Transverse colon (tissue), 4 donors: Measurements from ENCODE around the gene PLCB1. TPM values are rescaled to one million over a fixed set of nuclear protein-coding genes. Genes with fewer than 3 reads are reported as not detected.

Source experiments
- DNase-seq: peaks from one replicate; pipeline ENCODE4 v3.0.0-alpha.2; 2019
- H3K27ac ChIP-seq, 4 donors: fragments of 200-600 bp; sonication (generic); 2 replicates each; pipeline ENCODE4 v1.5.1; 2016 to 2018; ENCODE audit warnings: inconsistent platforms in 4 of 4
- H3K27me3 ChIP-seq: fragments of 200-600 bp; sonication (generic); 2 replicates; pipeline ENCODE4 v1.5.1; 2017; ENCODE audit warnings: inconsistent platforms
- H3K36me3 ChIP-seq, 4 donors: fragments of 200-600 bp; sonication (generic); 2 replicates each; pipeline ENCODE4 v1.5.1; 2017 to 2019; ENCODE audit warnings: inconsistent platforms in 4 of 4
- H3K4me1 ChIP-seq, 4 donors: fragments of 200-600 bp; sonication (generic); 2 replicates each; pipeline ENCODE4 v1.5.1; 2017 to 2020; ENCODE audit warnings: inconsistent platforms in 4 of 4
- H3K4me3 ChIP-seq, 4 donors: fragments of 200-600 bp; sonication (generic); 1 replicate in 1 of 4; 2 replicates in 3 of 4; pipeline versions ENCODE4 v1.5.1 to v1.6.1; 2017 to 2019; ENCODE audit warnings: inconsistent platforms in 4 of 4
- H3K9me3 ChIP-seq, 2 donors: fragments of 200-600 bp; sonication (generic); 2 replicates each; pipeline ENCODE4 v1.5.1; 2017 to 2019; ENCODE audit warnings: inconsistent platforms in 2 of 2
- EP300 ChIP-seq: sonication (generic); formaldehyde crosslinking; IDR thresholded peaks from one replicate; pipeline ENCODE4 v1.6.1; 2017; ENCODE audit warnings: antibody characterized with exemption, low read depth
- POLR2A ChIP-seq: fragments of 450-650 bp; IDR thresholded peaks from one replicate; pipeline ENCODE4 v1.6.1; 2016; ENCODE audit warnings: antibody characterized with exemption, mild to moderate bottlenecking, moderate library complexity
- POLR2AphosphoS5 ChIP-seq, 3 donors: sonication (generic); formaldehyde crosslinking; IDR thresholded peaks; one replicate each; pipeline ENCODE4 v1.6.1; 2016; ENCODE audit warnings: antibody characterized with exemption in 3 of 3
- WGBS, 2 donors: methylation state at CpG; one replicate each; pipeline ENCODE4 v1.1.5; 2018; ENCODE audit warnings: low coverage in 1 of 2; 5-methylcytosine and 5-hydroxymethylcytosine counted together
- in situ Hi-C, 4 donors: fragments of 200-750 bp; cut with MboI; loops; one replicate each; pipeline versions ENCODE4 v1.15.0 to v1.15.1; 2017; ENCODE audit warnings: low sequenced_read_pairs in 3 of 4, low pct_ligation_motif_present in 1 of 4, low pct_unique_long_range_greater_than_20kb in 1 of 4
- intact Hi-C: fragments of 100-400 bp; cut with DNase I; formaldehyde crosslinking; loops from one replicate; pipeline ENCODE4 v1.15.1; 2023; ENCODE audit warnings: low total_unique reads
- total RNA-seq, 4 donors: library from RNA; depleted of rRNA; stranded (reverse); fragments of >200 nt; gene quantifications; one replicate each; pipeline ENCODE4 v1.1.0, GENCODE V29; 2016
- TF ChIP-seq, protein P1 (sequence below), 5 experiments: fragments of 200-600 bp in 3 of 5; fragments of 450-650 bp in 2 of 5; sonication (generic) in 3 of 5; IDR thresholded peaks; 1 replicate in 2 of 5; 2 replicates in 3 of 5; pipeline ENCODE4 v1.5.1; 2016 to 2017; ENCODE audit warnings: antibody characterized with exemption in 5 of 5, inconsistent platforms in 3 of 5, mild to moderate bottlenecking in 2 of 5, moderate library complexity in 1 of 5

The PLCB1 gene
- total RNA-seq, 4 donors from 2014 or later, result 13.1 to 18.6 (median 15.8) TPM

DNA sequence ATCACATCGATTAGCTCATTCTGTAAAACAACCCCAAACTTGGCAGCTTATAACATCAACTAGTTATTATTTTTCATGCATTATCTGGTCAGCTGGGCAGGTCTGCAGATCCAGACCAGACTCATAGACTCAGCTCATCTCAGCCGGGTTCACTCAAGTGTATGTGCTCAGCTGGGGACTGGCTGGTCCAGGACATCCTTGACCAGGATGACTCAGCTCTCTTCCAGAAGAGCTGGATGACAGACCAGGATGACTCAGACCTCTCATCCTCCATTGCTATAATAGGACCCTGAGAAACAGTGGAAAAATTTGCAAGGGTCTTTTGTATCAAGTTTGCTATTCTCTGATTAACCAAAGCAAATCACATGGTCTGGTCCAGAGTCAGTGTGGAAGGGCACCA is 624.3 kb downstream of the PLCB1 start:
- TF ChIP-seq POLR2A, result no peak
- TF ChIP-seq POLR2AphosphoS5 (IDR thresholded peaks at IDR 0.05), result no peak
- TF ChIP-seq, protein P1, sequence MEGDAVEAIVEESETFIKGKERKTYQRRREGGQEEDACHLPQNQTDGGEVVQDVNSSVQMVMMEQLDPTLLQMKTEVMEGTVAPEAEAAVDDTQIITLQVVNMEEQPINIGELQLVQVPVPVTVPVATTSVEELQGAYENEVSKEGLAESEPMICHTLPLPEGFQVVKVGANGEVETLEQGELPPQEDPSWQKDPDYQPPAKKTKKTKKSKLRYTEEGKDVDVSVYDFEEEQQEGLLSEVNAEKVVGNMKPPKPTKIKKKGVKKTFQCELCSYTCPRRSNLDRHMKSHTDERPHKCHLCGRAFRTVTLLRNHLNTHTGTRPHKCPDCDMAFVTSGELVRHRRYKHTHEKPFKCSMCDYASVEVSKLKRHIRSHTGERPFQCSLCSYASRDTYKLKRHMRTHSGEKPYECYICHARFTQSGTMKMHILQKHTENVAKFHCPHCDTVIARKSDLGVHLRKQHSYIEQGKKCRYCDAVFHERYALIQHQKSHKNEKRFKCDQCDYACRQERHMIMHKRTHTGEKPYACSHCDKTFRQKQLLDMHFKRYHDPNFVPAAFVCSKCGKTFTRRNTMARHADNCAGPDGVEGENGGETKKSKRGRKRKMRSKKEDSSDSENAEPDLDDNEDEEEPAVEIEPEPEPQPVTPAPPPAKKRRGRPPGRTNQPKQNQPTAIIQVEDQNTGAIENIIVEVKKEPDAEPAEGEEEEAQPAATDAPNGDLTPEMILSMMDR (IDR thresholded peaks at IDR 0.05), result no peak
- TF ChIP-seq EP300, result no peak
- peaks cover 0 to 7% (median 0%) of the 10 kb centered on the region in 4 donors for H3K4me1 ChIP-seq
- WGBS, 2 donors, result 75 to 85% methylated on average over 1 to 2 of the region's 2 CpGs
- no peak overlapping the region for H3K4me3 ChIP-seq
- in situ Hi-C loops (loop anchor here in 3 of 4 donors (10.0 kb wide), 2 partner anchors 598 to 608 kb away; no protein-coding TSS in a partner anchor), intact Hi-C loops (no loop called here)
- H3K27ac ChIP-seq, result peak overlapping the region in 2 of 4 donors; percentile 2 to 36
- H3K36me3 ChIP-seq, result no peaks in the 10 kb centered on the region
- DNase-seq, result no peak
- no peaks in the 10 kb centered on the region for H3K27me3 ChIP-seq
- no peaks in the 10 kb centered on the region for H3K9me3 ChIP-seq

GRCh38 chr20:8757146-8757545 is 625.1 kb downstream of the PLCB1 start:
- Histone ChIP-seq H3K36me3 (no peaks in the 10 kb centered on the region), H3K27ac (peak overlapping the region in 3 of 4 donors; percentile 2 to 36 (median 20)), H3K27me3 (no peaks in the 10 kb centered on the region), H3K4me1 (peaks cover 0 to 3% (median 0%) of the 10 kb centered on the region in 4 donors), H3K4me3 (no peak overlapping the region), H3K9me3 (no peaks in the 10 kb centered on the region)
- WGBS, 2 donors, result 78 to 80% methylated on average over 4 of the region's 4 CpGs
- in situ Hi-C loops, result loop anchor here in 3 of 4 donors (10.0 kb wide), 2 partner anchors 598 to 608 kb away; no protein-coding TSS in a partner anchor
- no peak for DNase-seq
- intact Hi-C loops, result no loop called here
- TF ChIP-seq, protein P1 (IDR thresholded peaks at IDR 0.05), result no peak
- TF ChIP-seq POLR2A, result no peak

GRCh38 chr20:8764344-8764962 is 632.4 kb downstream of the PLCB1 start:
- TF ChIP-seq POLR2AphosphoS5 (IDR thresholded peaks at IDR 0.05) (peak in 1 of 3 donors; percentile 46), EP300 (no peak)
- Histone ChIP-seq H3K4me1 (peaks cover 4 to 22% (median 18%) of the 10 kb centered on the region in 4 donors), H3K36me3 (no peaks in the 10 kb centered on the region), H3K9me3 (no peaks in the 10 kb centered on the region), H3K27me3 (no peaks in the 10 kb centered on the region), H3K4me3 (no peak overlapping the region), H3K27ac (peak overlapping the region; percentile 2 to 72 (median 66))
- intact Hi-C loops (no loop called here), in situ Hi-C loops (no loop called here)
- 39% methylated on average over 4 of the region's 4 CpGs; no CpG with 5 or more reads in 1 of the 2 donors for WGBS, 2 donors
- DNase-seq, result peak; percentile 82

DNA sequence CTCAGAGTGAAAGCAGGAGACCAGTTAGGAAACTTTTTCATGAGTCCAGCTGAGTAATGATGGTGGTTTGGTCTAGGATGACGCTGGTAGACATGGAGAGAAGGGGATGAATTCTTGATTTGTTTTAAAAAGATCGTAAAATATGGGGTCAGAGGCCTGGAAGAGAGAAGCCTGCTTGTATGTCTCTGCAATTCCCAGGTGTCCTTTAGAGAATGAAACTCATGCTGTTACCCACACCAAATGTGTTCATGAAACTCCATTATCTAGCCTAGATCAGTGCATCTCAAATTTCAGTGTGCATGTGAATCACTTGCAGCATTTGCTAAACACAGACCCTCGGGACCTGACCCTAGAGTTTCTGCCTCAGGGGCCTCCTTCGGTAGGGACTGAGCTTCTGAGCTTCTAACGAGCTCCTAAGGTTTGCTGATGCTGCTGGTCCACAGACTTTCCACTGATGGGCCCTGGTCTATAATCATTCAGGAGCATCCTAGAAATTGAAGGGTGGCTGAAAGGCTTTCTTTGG is 634.9 kb downstream of the PLCB1 start:
- DNase-seq, result no peak
- Histone ChIP-seq H3K4me1 (peaks cover 4 to 21% (median 18%) of the 10 kb centered on the region in 4 donors), H3K27me3 (no peaks in the 10 kb centered on the region), H3K36me3 (no peaks in the 10 kb centered on the region), H3K9me3 (no peaks in the 10 kb centered on the region), H3K27ac (no peak overlapping the region), H3K4me3 (no peak overlapping the region)
- in situ Hi-C loops, result no loop called here
- intact Hi-C loops, result no loop called here
- 76 to 100% methylated on average over 2 to 5 of the region's 5 CpGs for WGBS, 2 donors
- TF ChIP-seq EP300, result no peak
- no peak for TF ChIP-seq POLR2AphosphoS5 (IDR thresholded peaks at IDR 0.05)
- TF ChIP-seq POLR2A, result no peak
- TF ChIP-seq, protein P1 (IDR thresholded peaks at IDR 0.05), result no peak
